GM12878 (cell line): ENCODE data around the gene MAP4. TPM values are rescaled to one million over a fixed set of nuclear protein-coding genes. Genes with fewer than 3 reads are reported as not detected.

Experiments
- ATAC-seq: fragments of 200-7000 bp; cut with Tn5 transposase; 3 replicates; pipeline ENCODE4 v1.9.1; 2020; ENCODE audit warnings: mild to moderate bottlenecking, moderate library complexity
- BruUV-seq: library from RNA; stranded (reverse); fragments of 400-500 nt; replicated peaks from 2 replicates; lab custom pipeline; 2021; lab: Mats Ljungman, UMichigan
- CTCF ChIA-PET: fragments of 300-600 bp; sonication (Branson Sonifier 250); formaldehyde crosslinking; extraction: SDS; loops from one replicate; lab custom pipeline; 2021; ENCODE audit warnings: inconsistent platforms; lab: Yijun Ruan, JAX
- POLR2A ChIA-PET: fragments of 350-600 bp; formaldehyde crosslinking; extraction: SDS; loops from one replicate; lab custom pipeline; 2021; ENCODE audit warnings: inconsistent platforms; lab: Charles Lee
- RAD21 ChIA-PET: fragments of 300-600 bp; sonication (Branson Sonifier 250); formaldehyde crosslinking; loops from one replicate; lab custom pipeline; 2023; ENCODE audit warnings: antibody characterized with exemption; ENCODE audit not compliant: unreplicated experiment; lab: Charles Lee
- SMC1A ChIA-PET: fragments of 300-600 bp; sonication (Branson Sonifier 250); formaldehyde crosslinking; loops from one replicate; lab custom pipeline; 2023; ENCODE audit not compliant: unreplicated experiment, uncharacterized antibody; lab: Charles Lee
- DNase-seq: peaks from one replicate; pipeline ENCODE4 v3.0.0-alpha.2; 2011; ENCODE audit warnings: low read depth, low spot score
- FAIRE-seq: peaks from 3 replicates; lab custom pipeline; 2011; peaks lifted over from hg19 to GRCh38; lab: Jason Lieb, UNC
- H2AFZ ChIP-seq: 2 replicates; pipeline ENCODE4 v1.6.0; 2011; ENCODE audit warnings: low read depth, low read length, control low read depth; ENCODE audit not compliant: control insufficient read depth
- H3K27ac ChIP-seq: 2 replicates; pipeline ENCODE4 v1.5.1; 2011; ENCODE audit warnings: control low read depth; ENCODE audit not compliant: control insufficient read depth, insufficient read depth
- H3K27me3 ChIP-seq, 2 experiments: replicated peaks in 1 of 2; 2 replicates each; pipeline versions ENCODE4 v1.6.0 to v1.6.1; 2011; ENCODE audit warnings: low read length in 1 of 2; ENCODE audit not compliant: control insufficient read depth in 2 of 2, insufficient read depth in 2 of 2
- H3K36me3 ChIP-seq, 2 experiments: 2 replicates each; pipeline ENCODE4 v1.5.1; 2011; ENCODE audit warnings: low read length in 1 of 2; ENCODE audit not compliant: control insufficient read depth in 2 of 2, insufficient read depth in 2 of 2
- H3K4me1 ChIP-seq: 2 replicates; pipeline ENCODE4 v1.6.1; 2011; ENCODE audit warnings: mild to moderate bottlenecking, low read length, moderate library complexity, mixed read lengths; ENCODE audit not compliant: control insufficient read depth, insufficient read depth
- H3K4me2 ChIP-seq: 2 replicates; pipeline ENCODE4 v1.6.0; 2011; ENCODE audit warnings: control low read depth; ENCODE audit not compliant: control insufficient read depth, insufficient read depth
- H3K4me3 ChIP-seq: fragments of 200-600 bp; sonication (generic); 2 replicates; pipeline ENCODE4 v1.5.1; 2016
- H3K79me2 ChIP-seq: 2 replicates; pipeline ENCODE4 v1.6.0; 2011; ENCODE audit warnings: low read length; ENCODE audit not compliant: control insufficient read depth, insufficient read depth
- H3K9ac ChIP-seq: 2 replicates; pipeline ENCODE4 v1.8.0; 2011; ENCODE audit warnings: low read length, control low read depth, mixed read lengths; ENCODE audit not compliant: control insufficient read depth, insufficient read depth
- H3K9me3 ChIP-seq: replicated peaks from 3 replicates; pipeline ENCODE4 v1.5.1; 2011; ENCODE audit warnings: mild to moderate bottlenecking, low read length; ENCODE audit not compliant: control insufficient read depth, insufficient read depth
- H4K20me1 ChIP-seq: 2 replicates; pipeline ENCODE4 v1.6.0; 2011; ENCODE audit not compliant: control insufficient read depth, insufficient read depth
- BCL11A ChIP-seq: IDR thresholded peaks from 2 replicates; pipeline ENCODE4 v1.6.1; 2011; ENCODE audit warnings: low read depth, low read length
- BCL3 ChIP-seq: IDR thresholded peaks from 2 replicates; pipeline ENCODE4 v1.6.1; 2011; ENCODE audit warnings: borderline replicate concordance, low read depth, mild to moderate bottlenecking, moderate library complexity, low read length; ENCODE audit not compliant: insufficient read depth, poor library complexity, severe bottlenecking
- CREB1 ChIP-seq: IDR thresholded peaks from 2 replicates; pipeline ENCODE4 v1.6.1; 2012; ENCODE audit warnings: low read depth, mild to moderate bottlenecking, inconsistent platforms
- GABPA ChIP-seq: IDR thresholded peaks from 2 replicates; pipeline ENCODE4 v1.6.1; 2014; ENCODE audit warnings: antibody characterized with exemption, low read depth, mild to moderate bottlenecking, inconsistent platforms
- HSF1 ChIP-seq: fragments of 150-350 bp; IDR thresholded peaks from 2 replicates; pipeline ENCODE4 v1.6.1; 2014; ENCODE audit warnings: mild to moderate bottlenecking, low read depth, low read length
- NFXL1 ChIP-seq: fragments of 450-650 bp; IDR thresholded peaks from 2 replicates; pipeline ENCODE4 v1.6.1; 2017; ENCODE audit warnings: antibody characterized with exemption, mild to moderate bottlenecking, borderline replicate concordance
- NFYB ChIP-seq: IDR thresholded peaks from 2 replicates; pipeline ENCODE4 v1.6.1; 2011; ENCODE audit warnings: low read depth, mild to moderate bottlenecking, low read length, improper control_type of control experiment, moderate library complexity; ENCODE audit not compliant: insufficient read depth
- POU2F2 ChIP-seq: IDR thresholded peaks from 3 replicates; pipeline ENCODE4 v1.6.1; 2011; ENCODE audit warnings: low read depth, mild to moderate bottlenecking, low read length, borderline replicate concordance
- SIX5 ChIP-seq: IDR thresholded peaks from 2 replicates; pipeline ENCODE4 v1.6.1; 2011; ENCODE audit warnings: mild to moderate bottlenecking, low read depth, low read length, moderate library complexity; ENCODE audit not compliant: severe bottlenecking
- SPI1 ChIP-seq: IDR thresholded peaks from 2 replicates; pipeline ENCODE4 v1.6.1; 2011; ENCODE audit warnings: low read depth, mild to moderate bottlenecking, low read length, moderate library complexity, borderline replicate concordance; ENCODE audit not compliant: insufficient read depth
- SREBF1 ChIP-seq: IDR thresholded peaks from 2 replicates; pipeline ENCODE4 v1.6.1; 2012; ENCODE audit warnings: mild to moderate bottlenecking, low read length
- SREBF2 ChIP-seq: IDR thresholded peaks from 2 replicates; pipeline ENCODE4 v1.6.1; 2012; ENCODE audit warnings: mild to moderate bottlenecking, low read length
- USF2 ChIP-seq: IDR thresholded peaks from 2 replicates; pipeline ENCODE4 v1.6.1; 2011; ENCODE audit warnings: low read depth, low read length, improper control_type of control experiment, borderline replicate concordance
- WGBS: methylation state at CpG from one replicate; pipeline ENCODE4 v1.1.6; 2016; ENCODE audit warnings: low lambda C conversion rate; ENCODE audit not compliant: insufficient replicate concordance, insufficient coverage; ENCODE audit errors: missing lambda C conversion rate; 5-methylcytosine and 5-hydroxymethylcytosine counted together
- in situ Hi-C: fragments of 300-500 bp; cut with MboI; formaldehyde crosslinking; loops from 9 replicates; pipeline ENCODE4 v1.14.3; 2018; ENCODE audit warnings: mixed read lengths
- intact Hi-C: fragments of 100-400 bp; cut with micrococcal nuclease; formaldehyde crosslinking; loops from one replicate; pipeline ENCODE4 v1.14.2; 2022; ENCODE audit not compliant: unreplicated experiment
- polyA plus RNA-seq, 11 experiments: library from polyadenylated mRNA; depleted of rRNA in 4 of 11; unstranded in 6 of 11; stranded (reverse) in 5 of 11; fragments of >200 nt; fragmentation: Nextera tagmentation in 4 of 11; fragmentation: Illumina TruSeq in 1 of 11; extraction: Ambion mirVana in 4 of 11; extraction: Trizol in 1 of 11; gene quantifications; 1 replicate in 1 of 11; 2 replicates in 10 of 11; pipeline versions ENCODE4 v1.2.1 to v1.2.3, GENCODE V29; 2011 to 2016; ENCODE audit warnings: inconsistent platforms in 2 of 11, missing spikeins in 2 of 11, low read depth in 1 of 11
- total RNA-seq, 4 experiments: library from RNA; depleted of rRNA in 3 of 4; stranded (reverse); fragments of >200 nt in 3 of 4; fragmentation: Illumina TruSeq in 1 of 4; extraction: Trizol in 1 of 4; gene quantifications; 2 replicates each; pipeline versions ENCODE4 v1.2.1 to v1.2.3, GENCODE V29; 2013 to 2021
- TF ChIP-seq, protein P1 (sequence below): IDR thresholded peaks from 2 replicates; pipeline ENCODE4 v1.6.1; 2012; ENCODE audit warnings: low read depth, low read length, improper control_type of control experiment

The MAP4 gene
- total and polyA plus RNA-seq, 10 of the 15 experiments (the other 5 are each of a cell fraction or from before 2014, with no cell fraction given), result 22.2 to 145 (median 47.2) TPM

DNA sequence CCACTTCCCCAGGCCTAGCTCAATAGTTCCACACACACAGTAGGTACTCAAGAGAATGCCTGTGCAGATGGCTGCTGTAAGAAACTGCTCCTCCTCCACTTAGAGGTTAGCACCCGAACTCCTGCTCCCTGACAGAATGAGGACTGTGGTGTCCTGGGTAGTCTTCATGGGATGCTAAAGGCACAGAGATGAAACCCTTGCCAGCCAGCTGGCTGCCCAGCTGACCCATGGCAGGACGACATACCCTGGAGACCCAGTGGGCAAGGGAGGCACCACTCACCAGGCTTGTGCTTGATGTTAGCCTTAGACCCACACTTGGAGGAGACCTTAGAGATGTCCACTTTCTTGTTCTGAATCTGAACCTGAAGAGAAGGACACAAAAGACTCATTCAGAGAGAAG is 159.1 kb downstream of the MAP4 start (continued):
- TF ChIP-seq CREB1, result no peak
- no peak for TF ChIP-seq USF2
- TF ChIP-seq NFXL1, result no peak
- TF ChIP-seq BCL11A, result no peak
- TF ChIP-seq SPI1, result no peak
- TF ChIP-seq SIX5, result no peak
- no peak for TF ChIP-seq HSF1

DNA sequence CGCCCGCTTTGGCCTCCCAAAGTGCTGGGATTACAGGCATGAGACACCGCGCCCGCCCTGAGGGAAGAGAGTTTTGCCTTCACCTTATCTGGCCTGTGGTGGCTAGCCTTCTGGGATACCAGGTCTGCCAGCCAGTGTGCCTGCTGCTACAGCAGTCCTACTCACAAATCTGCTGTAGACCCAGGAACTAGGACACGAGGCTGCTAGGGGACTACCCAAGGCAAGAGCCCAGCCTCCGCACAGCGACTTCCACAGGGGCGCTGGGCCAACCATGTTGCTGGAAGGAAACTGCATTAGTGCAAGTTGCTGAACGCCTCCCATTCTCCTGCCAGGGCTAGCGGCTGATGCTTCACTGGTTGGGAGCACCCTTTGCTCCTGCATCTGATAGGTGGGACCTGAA is 159.5 kb downstream of the MAP4 start:
- Histone ChIP-seq H3K9me3 (no peaks in the 10 kb centered on the region), H3K79me2 (no peaks in the 10 kb centered on the region), H2AFZ (no peak overlapping the region), H3K27me3 (no peaks in the 10 kb centered on the region), H3K9ac (no peak overlapping the region), H3K36me3 (peaks cover 8 to 11% of the 10 kb centered on the region in 2 experiments; a peak in 3 of 4 replicates), H3K4me1 (no peaks in the 10 kb centered on the region), H4K20me1 (no peaks in the 10 kb centered on the region), H3K27ac (no peak overlapping the region), H3K4me3 (no peak overlapping the region), H3K4me2 (no peak overlapping the region)
- CTCF ChIA-PET, result interaction anchor here (2.0 kb wide), 1 partner anchor 19 kb away, joined by 7 read pairs; no protein-coding TSS in a partner anchor
- BruUV-seq, result no TSS peak
- TF ChIP-seq SREBF2, result no peak
- no peak for TF ChIP-seq SREBF1
- TF ChIP-seq GABPA, result no peak
- no peak for TF ChIP-seq BCL3
- TF ChIP-seq, protein P1, sequence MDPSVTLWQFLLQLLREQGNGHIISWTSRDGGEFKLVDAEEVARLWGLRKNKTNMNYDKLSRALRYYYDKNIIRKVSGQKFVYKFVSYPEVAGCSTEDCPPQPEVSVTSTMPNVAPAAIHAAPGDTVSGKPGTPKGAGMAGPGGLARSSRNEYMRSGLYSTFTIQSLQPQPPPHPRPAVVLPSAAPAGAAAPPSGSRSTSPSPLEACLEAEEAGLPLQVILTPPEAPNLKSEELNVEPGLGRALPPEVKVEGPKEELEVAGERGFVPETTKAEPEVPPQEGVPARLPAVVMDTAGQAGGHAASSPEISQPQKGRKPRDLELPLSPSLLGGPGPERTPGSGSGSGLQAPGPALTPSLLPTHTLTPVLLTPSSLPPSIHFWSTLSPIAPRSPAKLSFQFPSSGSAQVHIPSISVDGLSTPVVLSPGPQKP, result no peak
- no peak for TF ChIP-seq NFYB
- no peak for TF ChIP-seq POU2F2
- POLR2A ChIA-PET, result interaction anchor here (0.6 kb wide), 1 partner anchor 40 kb away, joined by 5 read pairs; no protein-coding TSS in a partner anchor
- RAD21 ChIA-PET, result interaction anchor here (0.6 kb wide), 1 partner anchor 132 kb away, joined by 3 read pairs; no protein-coding TSS in a partner anchor
- DNase-seq, result no peak
- FAIRE-seq, result no peak
- intact Hi-C loops (no loop called here), in situ Hi-C loops (no loop called here)
- 97% methylated on average over 11 of the region's 11 CpGs for WGBS
- ATAC-seq, result no peak
- SMC1A ChIA-PET, result no interaction called here
